GM06990 (cell line): ENCODE data around the gene ATP1A2.

Experiments used
- DNase-seq: peaks from one replicate; pipeline ENCODE4 v3.0.0-alpha.2; 2011; ENCODE audit not compliant: insufficient read length; ENCODE audit errors: extremely low read depth
- H3K27me3 ChIP-seq: replicated peaks from 2 replicates; pipeline ENCODE4 v1.6.0; 2011; ENCODE audit warnings: low read length; ENCODE audit not compliant: control insufficient read depth, insufficient read depth
- H3K36me3 ChIP-seq: 2 replicates; pipeline ENCODE4 v1.5.1; 2011; ENCODE audit warnings: low read length; ENCODE audit not compliant: control insufficient read depth, insufficient read depth
- H3K4me3 ChIP-seq: replicated peaks from 2 replicates; pipeline ENCODE4 v1.5.1; 2011; ENCODE audit warnings: low read depth, mild to moderate bottlenecking, control low read depth, low read length
- CTCF ChIP-seq: IDR thresholded peaks from 2 replicates; pipeline ENCODE4 v1.5.1; 2011; ENCODE audit warnings: low read length, control low read depth, mild to moderate bottlenecking, inconsistent platforms; ENCODE audit not compliant: insufficient read depth, poor library complexity, severe bottlenecking

Gene ATP1A2

GRCh38 chr1:160086456-160086892, 29.1 kb upstream of the ATP1A2 start:
- Histone ChIP-seq H3K27me3 (no peaks in the 10 kb centered on the region), H3K4me3 (no peak overlapping the region), H3K36me3 (peaks cover 3% of the 10 kb centered on the region)
- no peak for DNase-seq
- no peak for TF ChIP-seq CTCF

DNA sequence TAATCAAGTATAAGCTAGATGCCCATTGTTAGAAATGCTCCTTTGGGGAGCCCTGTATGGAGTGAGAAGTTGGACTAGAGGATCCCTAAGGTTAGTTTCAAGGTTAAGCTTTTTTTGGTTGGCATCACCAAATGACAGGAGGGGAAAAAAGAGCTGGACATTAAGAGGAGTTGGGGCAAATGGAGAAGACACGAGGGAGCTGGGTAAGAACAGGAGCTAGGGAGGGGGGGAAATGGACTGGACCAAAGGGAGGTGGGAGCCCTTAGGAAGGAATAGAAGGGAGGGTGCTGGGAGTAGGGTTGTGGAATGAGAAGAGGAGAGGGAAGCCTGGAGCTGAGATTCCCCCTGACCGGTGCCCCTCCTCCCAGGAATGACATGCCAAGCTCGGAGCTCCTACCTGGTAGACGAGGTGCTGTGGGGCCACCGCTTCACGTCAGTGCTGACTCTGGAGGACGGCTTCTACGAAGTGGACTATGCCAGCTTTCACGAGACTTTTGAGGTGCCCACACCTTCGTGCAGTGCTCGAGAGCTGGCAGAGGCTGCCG, 28.4 kb upstream of the ATP1A2 start:
- no peaks in the 10 kb centered on the region for H3K27me3 ChIP-seq
- DNase-seq, result no peak
- TF ChIP-seq CTCF, result no peak
- H3K36me3 ChIP-seq, result peaks cover 5% of the 10 kb centered on the region
- H3K4me3 ChIP-seq, result no peak overlapping the region

- no peak for TF ChIP-seq CTCF
- no peak for DNase-seq
- H3K36me3 ChIP-seq, result peaks cover 11% of the 10 kb centered on the region
- H3K4me3 ChIP-seq, result no peak overlapping the region
- H3K27me3 ChIP-seq, result no peaks in the 10 kb centered on the region
These were observed 25.7 kb upstream of the ATP1A2 start for GRCh38 chr1:160089883-160090282.

DNA sequence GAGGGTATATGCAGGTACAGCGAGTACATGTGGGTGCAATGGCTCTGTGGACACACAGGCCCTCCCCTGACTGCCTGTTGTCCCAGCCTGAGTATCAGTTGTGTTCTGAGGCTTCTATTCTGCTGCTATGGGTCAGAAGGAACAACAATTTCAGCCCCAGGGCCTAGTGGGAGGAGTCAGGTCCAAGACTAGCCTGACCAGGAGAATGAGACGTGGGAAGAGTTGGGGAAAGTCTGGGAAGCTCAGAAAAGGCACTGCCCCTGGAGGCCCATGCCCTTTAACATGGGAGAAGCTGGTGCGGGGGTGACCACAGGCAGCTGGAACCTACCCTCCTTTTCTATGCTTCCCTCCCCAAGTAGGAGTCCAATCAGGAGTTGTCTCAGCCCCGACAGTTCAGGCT, 24.8 kb upstream of the ATP1A2 start:
- Histone ChIP-seq H3K27me3 (no peaks in the 10 kb centered on the region), H3K36me3 (peaks cover 14% of the 10 kb centered on the region), H3K4me3 (no peak overlapping the region)
- no peak for DNase-seq
- TF ChIP-seq CTCF, result no peak

DNA sequence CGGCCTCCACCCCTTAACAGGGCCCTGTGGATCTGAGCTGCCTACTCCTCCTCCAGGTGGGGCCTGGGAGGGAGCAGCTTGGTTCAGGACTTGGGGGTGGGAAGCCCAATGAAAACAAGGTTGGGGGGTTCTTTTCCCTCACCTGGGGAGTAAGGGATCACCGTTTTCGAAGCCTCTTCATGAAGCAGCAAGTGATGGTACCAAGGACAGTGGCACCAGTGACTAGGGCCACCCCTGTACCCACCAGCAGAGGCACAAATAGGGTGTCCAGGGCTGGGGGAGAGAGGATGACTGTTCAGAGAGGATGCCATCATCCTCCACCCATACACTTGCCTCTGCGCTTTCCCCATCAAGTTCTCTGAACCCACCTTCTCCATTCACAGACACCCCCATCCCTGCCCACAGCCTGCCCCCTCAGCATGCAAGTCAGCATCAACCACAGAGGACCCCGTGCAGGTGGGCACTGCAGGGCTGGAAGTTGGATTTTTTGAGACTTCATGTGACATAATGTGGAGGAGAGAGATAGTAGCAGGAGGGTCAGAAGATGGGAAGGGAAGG, 23.8 kb upstream of the ATP1A2 start:
- no peak for DNase-seq
- TF ChIP-seq CTCF, result no peak
- no peak overlapping the region for H3K4me3 ChIP-seq
- peaks cover 14% of the 10 kb centered on the region for H3K36me3 ChIP-seq
- no peaks in the 10 kb centered on the region for H3K27me3 ChIP-seq
